ENCODE results near the gene VMAC. TPM values are rescaled to one million over a fixed set of nuclear protein-coding genes. Genes with fewer than 3 reads are reported as not detected.
"Not testable (repeated sequence)": the region's sequence is repeated elsewhere in the genome, so short reads cannot be mapped to it uniquely, and the experiment has no call there.

The VMAC gene
- total RNA-seq, 1 donor from 2014 or later: 2.5 TPM

GRCh38 chr19:5873617-5874199 is 31.0 kb upstream of the VMAC start:
- Histone ChIP-seq H3K27ac (replicated peaks) (no peak overlapping the region), H3K4me3 (no peak overlapping the region), H3K9me3 (replicated peaks) (no peaks in the 10 kb centered on the region), H3K36me3 (no peaks in the 10 kb centered on the region), H3K27me3 (ENCODE audit: low read depth) (peaks cover 24% of the 10 kb centered on the region), H3K4me1 (no peaks in the 10 kb centered on the region)
- intact Hi-C loops (cut with micrococcal nuclease): no loop called here
- TF ChIP-seq, protein P1, sequence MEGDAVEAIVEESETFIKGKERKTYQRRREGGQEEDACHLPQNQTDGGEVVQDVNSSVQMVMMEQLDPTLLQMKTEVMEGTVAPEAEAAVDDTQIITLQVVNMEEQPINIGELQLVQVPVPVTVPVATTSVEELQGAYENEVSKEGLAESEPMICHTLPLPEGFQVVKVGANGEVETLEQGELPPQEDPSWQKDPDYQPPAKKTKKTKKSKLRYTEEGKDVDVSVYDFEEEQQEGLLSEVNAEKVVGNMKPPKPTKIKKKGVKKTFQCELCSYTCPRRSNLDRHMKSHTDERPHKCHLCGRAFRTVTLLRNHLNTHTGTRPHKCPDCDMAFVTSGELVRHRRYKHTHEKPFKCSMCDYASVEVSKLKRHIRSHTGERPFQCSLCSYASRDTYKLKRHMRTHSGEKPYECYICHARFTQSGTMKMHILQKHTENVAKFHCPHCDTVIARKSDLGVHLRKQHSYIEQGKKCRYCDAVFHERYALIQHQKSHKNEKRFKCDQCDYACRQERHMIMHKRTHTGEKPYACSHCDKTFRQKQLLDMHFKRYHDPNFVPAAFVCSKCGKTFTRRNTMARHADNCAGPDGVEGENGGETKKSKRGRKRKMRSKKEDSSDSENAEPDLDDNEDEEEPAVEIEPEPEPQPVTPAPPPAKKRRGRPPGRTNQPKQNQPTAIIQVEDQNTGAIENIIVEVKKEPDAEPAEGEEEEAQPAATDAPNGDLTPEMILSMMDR (IDR thresholded peaks at IDR 0.05; ENCODE audit: borderline replicate concordance): no peak
- DNase-seq: no peak

GRCh38 chr19:5874496-5874895 is 30.2 kb upstream of the VMAC start:
- H3K27me3 ChIP-seq (ENCODE audit: low read depth): peaks cover 30% of the 10 kb centered on the region
- H3K9me3 ChIP-seq (replicated peaks); H3K27ac ChIP-seq (replicated peaks); H3K36me3 ChIP-seq; H3K4me3 ChIP-seq; H3K4me1 ChIP-seq; intact Hi-C loops (cut with micrococcal nuclease); DNase-seq: not testable (repeated sequence)

DNA sequence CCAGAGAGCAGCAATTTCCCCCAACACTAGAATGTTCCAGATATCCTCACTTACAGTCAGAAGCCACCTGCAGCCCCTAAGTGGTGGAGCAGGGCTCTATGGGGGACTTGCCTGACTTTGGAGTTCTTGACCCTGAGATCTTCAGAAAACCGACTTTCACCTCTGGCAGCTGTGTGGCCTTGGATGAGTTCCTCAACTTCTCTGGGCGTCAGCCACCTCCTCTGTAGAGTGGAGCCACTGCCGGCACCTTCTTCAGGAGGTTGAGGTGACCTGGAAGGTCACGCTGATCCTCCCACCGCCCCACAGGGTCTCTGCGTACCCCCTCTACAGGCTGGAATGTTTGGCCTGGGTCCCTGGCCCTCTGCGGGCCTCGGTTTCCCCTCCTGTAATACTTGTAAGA is 27.2 kb upstream of the VMAC start:
- intact Hi-C loops (cut with micrococcal nuclease): no loop called here
- no peak for DNase-seq
- H3K4me1 ChIP-seq: peaks cover 14% of the 10 kb centered on the region
- no peaks in the 10 kb centered on the region for H3K36me3 ChIP-seq
- no peak overlapping the region for H3K4me3 ChIP-seq
- H3K27me3 ChIP-seq (ENCODE audit: low read depth): peaks cover 44% of the 10 kb centered on the region
- TF ChIP-seq, protein P1 (IDR thresholded peaks at IDR 0.05; ENCODE audit: borderline replicate concordance): no peak
- no peak overlapping the region for H3K27ac ChIP-seq (replicated peaks)
- no peaks in the 10 kb centered on the region for H3K9me3 ChIP-seq (replicated peaks)

DNA sequence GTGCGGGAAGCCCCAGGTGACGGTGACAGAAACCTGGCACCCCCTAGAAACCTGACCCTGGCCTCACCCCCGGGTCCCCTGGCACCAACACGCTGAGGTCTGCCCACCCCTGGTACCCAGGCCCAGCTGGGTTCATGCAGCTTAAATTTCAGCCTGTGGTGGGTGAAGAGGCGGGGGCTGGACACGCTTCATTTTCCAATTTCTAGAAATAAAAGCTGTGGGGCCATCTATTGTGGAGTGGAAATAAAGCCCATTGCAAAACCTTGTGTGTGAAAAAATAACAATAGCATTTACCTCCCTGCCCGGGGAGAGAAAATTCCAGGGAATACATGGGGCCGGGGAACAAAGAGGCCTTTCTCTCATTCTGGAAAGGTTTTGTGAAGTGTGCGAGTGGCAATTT is 26.8 kb upstream of the VMAC start:
- peaks cover 14% of the 10 kb centered on the region for H3K4me1 ChIP-seq
- H3K27ac ChIP-seq (replicated peaks): no peak overlapping the region
- no peaks in the 10 kb centered on the region for H3K9me3 ChIP-seq (replicated peaks)
- no peak for DNase-seq
- no peaks in the 10 kb centered on the region for H3K36me3 ChIP-seq
- intact Hi-C loops (cut with micrococcal nuclease): no loop called here
- peaks cover 44% of the 10 kb centered on the region for H3K27me3 ChIP-seq (ENCODE audit: low read depth)
- TF ChIP-seq, protein P1 (IDR thresholded peaks at IDR 0.05; ENCODE audit: borderline replicate concordance): no peak
- no peak overlapping the region for H3K4me3 ChIP-seq

DNA sequence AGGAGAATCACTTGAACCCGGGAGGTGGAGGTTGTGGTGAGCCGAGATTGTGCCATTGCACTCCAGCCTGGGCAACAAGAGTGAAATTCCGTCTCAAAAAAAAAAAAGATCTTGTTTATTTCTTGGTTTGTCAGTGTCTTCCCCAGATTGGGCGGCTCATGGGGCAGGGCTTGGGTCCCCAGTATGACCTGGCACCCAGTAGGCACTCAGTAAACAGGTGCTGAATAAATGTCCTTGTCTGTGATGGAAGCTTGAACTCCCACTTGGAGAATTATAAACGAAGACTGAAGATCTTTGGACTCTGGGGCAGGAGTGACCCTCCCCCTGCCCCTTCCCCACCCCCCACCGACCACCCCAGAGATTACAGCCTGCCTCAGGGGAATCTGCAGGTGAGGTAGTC is 24.5 kb upstream of the VMAC start:
- DNase-seq: no peak
- Histone ChIP-seq H3K4me3 (no peak overlapping the region), H3K27ac (replicated peaks) (peak overlapping the region; percentile 50), H3K9me3 (replicated peaks) (no peaks in the 10 kb centered on the region), H3K27me3 (ENCODE audit: low read depth) (peaks cover 44% of the 10 kb centered on the region), H3K4me1 (peaks cover 14% of the 10 kb centered on the region), H3K36me3 (no peaks in the 10 kb centered on the region)
- TF ChIP-seq, protein P1 (IDR thresholded peaks at IDR 0.05; ENCODE audit: borderline replicate concordance): no peak
- intact Hi-C loops (cut with micrococcal nuclease): no loop called here

GRCh38 chr19:5880604-5881078 is 24.0 kb upstream of the VMAC start:
- peak; percentile 78 for DNase-seq
- Histone ChIP-seq H3K9me3 (replicated peaks) (no peaks in the 10 kb centered on the region), H3K4me1 (peaks cover 14% of the 10 kb centered on the region), H3K27me3 (ENCODE audit: low read depth) (peaks cover 44% of the 10 kb centered on the region), H3K27ac (replicated peaks) (peak overlapping the region; percentile 50), H3K4me3 (no peak overlapping the region), H3K36me3 (no peaks in the 10 kb centered on the region)
- TF ChIP-seq, protein P1 (IDR thresholded peaks at IDR 0.05; ENCODE audit: borderline replicate concordance): no peak
- intact Hi-C loops (cut with micrococcal nuclease): no loop called here

Data from left ventricle myocardium inferior (tissue), 1 donor.